ENCODE measurements around the gene NPIPA1.

- TF ChIP-seq CTCF (IDR thresholded peaks at IDR 0.05) (no peak), POLR2A (IDR thresholded peaks at IDR 0.05) (no peak)
These were observed 20.5 kb downstream of the NPIPA1 start for GRCh38 chr16:14957576-14958322.

Measured in heart left ventricle (tissue), 13 donors.